ENCODE results near the gene RHBDF2. TPM values are rescaled to one million over a fixed set of nuclear protein-coding genes. Genes with fewer than 3 reads are reported as not detected.

Gene RHBDF2
- total RNA-seq, 1 experiment from 2014 or later = 33.0 TPM

GRCh38 chr17:76506408-76507345, 5.5 kb upstream of the RHBDF2 start:
- Mint-ChIP-seq H3K27me3 (ENCODE audit: low read depth) (peaks cover 21% of the 10 kb centered on the region), H3K4me1 (peaks cover 12% of the 10 kb centered on the region), H3K36me3 (no peaks in the 10 kb centered on the region), H3K4me3 (peak overlapping the region; percentile 25), H3K9me3 (no peaks in the 10 kb centered on the region), H3K27ac (no peak overlapping the region)
- ChIA-PET CTCF (interaction anchor here (0.7 to 5.7 kb wide), 15 partner anchors 10 to 175 kb away, joined by 3 to 40 read pairs (median 5); partner anchors contain the start of genes AANAT and PRCD), POLR2A (no interaction called here)
- TF ChIP-seq, protein P1, sequence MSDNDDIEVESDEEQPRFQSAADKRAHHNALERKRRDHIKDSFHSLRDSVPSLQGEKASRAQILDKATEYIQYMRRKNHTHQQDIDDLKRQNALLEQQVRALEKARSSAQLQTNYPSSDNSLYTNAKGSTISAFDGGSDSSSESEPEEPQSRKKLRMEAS (CRISPR knock-in tag; IDR thresholded peaks at IDR 0.05) = peak; percentile 84
- TF ChIP-seq OVOL2 (CRISPR knock-in tag; IDR thresholded peaks at IDR 0.05; ENCODE audit: borderline replicate concordance) = no peak
- TF ChIP-seq ETV6 (CRISPR knock-in tag; IDR thresholded peaks at IDR 0.05) = no peak
- TF ChIP-seq, protein P2, sequence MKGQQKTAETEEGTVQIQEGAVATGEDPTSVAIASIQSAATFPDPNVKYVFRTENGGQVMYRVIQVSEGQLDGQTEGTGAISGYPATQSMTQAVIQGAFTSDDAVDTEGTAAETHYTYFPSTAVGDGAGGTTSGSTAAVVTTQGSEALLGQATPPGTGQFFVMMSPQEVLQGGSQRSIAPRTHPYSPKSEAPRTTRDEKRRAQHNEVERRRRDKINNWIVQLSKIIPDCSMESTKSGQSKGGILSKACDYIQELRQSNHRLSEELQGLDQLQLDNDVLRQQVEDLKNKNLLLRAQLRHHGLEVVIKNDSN (CRISPR knock-in tag; IDR thresholded peaks at IDR 0.05) = peak; percentile 73
- TF ChIP-seq, protein P3, sequence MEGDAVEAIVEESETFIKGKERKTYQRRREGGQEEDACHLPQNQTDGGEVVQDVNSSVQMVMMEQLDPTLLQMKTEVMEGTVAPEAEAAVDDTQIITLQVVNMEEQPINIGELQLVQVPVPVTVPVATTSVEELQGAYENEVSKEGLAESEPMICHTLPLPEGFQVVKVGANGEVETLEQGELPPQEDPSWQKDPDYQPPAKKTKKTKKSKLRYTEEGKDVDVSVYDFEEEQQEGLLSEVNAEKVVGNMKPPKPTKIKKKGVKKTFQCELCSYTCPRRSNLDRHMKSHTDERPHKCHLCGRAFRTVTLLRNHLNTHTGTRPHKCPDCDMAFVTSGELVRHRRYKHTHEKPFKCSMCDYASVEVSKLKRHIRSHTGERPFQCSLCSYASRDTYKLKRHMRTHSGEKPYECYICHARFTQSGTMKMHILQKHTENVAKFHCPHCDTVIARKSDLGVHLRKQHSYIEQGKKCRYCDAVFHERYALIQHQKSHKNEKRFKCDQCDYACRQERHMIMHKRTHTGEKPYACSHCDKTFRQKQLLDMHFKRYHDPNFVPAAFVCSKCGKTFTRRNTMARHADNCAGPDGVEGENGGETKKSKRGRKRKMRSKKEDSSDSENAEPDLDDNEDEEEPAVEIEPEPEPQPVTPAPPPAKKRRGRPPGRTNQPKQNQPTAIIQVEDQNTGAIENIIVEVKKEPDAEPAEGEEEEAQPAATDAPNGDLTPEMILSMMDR (IDR thresholded peaks at IDR 0.05) = peak; percentile 92
- no peak for TF ChIP-seq MYBL2 (CRISPR knock-in tag; IDR thresholded peaks at IDR 0.05)
- TF ChIP-seq, protein P4, sequence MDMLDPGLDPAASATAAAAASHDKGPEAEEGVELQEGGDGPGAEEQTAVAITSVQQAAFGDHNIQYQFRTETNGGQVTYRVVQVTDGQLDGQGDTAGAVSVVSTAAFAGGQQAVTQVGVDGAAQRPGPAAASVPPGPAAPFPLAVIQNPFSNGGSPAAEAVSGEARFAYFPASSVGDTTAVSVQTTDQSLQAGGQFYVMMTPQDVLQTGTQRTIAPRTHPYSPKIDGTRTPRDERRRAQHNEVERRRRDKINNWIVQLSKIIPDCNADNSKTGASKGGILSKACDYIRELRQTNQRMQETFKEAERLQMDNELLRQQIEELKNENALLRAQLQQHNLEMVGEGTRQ (CRISPR knock-in tag; IDR thresholded peaks at IDR 0.05) = peak; percentile 78
- TF ChIP-seq GABPB1 (CRISPR knock-in tag; IDR thresholded peaks at IDR 0.05) = 0 out of 2 replicates have a peak, but pooled peaks have one; percentile 32
- no peak for TF ChIP-seq ZNF232 (CRISPR knock-in tag; IDR thresholded peaks at IDR 0.05)
- peak; percentile 19; the same call in 1 of the 2 replicates for TF ChIP-seq FOXP1 (CRISPR knock-in tag; IDR thresholded peaks at IDR 0.05; ENCODE audit: borderline replicate concordance)
- no peak for TF ChIP-seq KAT7 (CRISPR knock-in tag; IDR thresholded peaks at IDR 0.05; ENCODE audit: borderline replicate concordance)
- TF ChIP-seq E2F1 (CRISPR knock-in tag; IDR thresholded peaks at IDR 0.05) = no peak
- TF ChIP-seq, protein P5, sequence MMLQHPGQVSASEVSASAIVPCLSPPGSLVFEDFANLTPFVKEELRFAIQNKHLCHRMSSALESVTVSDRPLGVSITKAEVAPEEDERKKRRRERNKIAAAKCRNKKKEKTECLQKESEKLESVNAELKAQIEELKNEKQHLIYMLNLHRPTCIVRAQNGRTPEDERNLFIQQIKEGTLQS (CRISPR knock-in tag; conservative IDR thresholded peaks at IDR 0.05) = no peak
- TF ChIP-seq, protein P6, sequence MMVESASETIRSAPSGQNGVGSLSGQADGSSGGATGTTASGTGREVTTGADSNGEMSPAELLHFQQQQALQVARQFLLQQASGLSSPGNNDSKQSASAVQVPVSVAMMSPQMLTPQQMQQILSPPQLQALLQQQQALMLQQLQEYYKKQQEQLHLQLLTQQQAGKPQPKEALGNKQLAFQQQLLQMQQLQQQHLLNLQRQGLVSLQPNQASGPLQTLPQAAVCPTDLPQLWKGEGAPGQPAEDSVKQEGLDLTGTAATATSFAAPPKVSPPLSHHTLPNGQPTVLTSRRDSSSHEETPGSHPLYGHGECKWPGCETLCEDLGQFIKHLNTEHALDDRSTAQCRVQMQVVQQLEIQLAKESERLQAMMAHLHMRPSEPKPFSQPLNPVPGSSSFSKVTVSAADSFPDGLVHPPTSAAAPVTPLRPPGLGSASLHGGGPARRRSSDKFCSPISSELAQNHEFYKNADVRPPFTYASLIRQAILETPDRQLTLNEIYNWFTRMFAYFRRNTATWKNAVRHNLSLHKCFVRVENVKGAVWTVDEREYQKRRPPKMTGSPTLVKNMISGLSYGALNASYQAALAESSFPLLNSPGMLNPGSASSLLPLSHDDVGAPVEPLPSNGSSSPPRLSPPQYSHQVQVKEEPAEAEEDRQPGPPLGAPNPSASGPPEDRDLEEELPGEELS (CRISPR knock-in tag; IDR thresholded peaks at IDR 0.05) = no peak
- peak; percentile 94 for DNase-seq (ENCODE audit: low spot score)
- ATAC-seq = peak; percentile 80

DNA sequence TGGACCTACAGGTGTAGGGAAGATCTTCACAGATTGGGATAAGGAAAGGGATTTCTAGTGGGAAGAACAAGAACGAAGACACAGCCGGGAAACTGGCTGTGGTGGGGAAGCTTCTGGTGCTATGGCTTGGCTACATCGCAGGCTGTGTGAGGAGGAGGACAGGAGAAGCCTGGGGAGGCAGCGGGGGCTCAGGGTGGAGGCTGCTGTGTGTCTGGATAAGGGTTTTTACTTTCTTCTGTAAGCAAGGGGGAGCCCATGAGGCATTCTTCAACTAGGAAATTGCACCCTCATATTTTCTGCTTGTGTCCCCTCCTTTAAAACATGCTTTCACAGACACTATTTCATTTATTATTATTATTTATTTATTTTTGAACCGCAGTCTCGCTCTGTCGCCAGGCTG, 2.9 kb upstream of the RHBDF2 start:
- no peak for ATAC-seq
- H3K4me1 Mint-ChIP-seq = peaks cover 28% of the 10 kb centered on the region
- DNase-seq (ENCODE audit: low spot score) = no peak
- CTCF ChIA-PET = interaction anchor here (0.6 to 3.8 kb wide), 9 partner anchors 11 to 146 kb away, joined by 3 to 25 read pairs (median 4); partner anchors contain the start of gene AANAT
- no peak overlapping the region for H3K27ac Mint-ChIP-seq
- H3K9me3 Mint-ChIP-seq = no peaks in the 10 kb centered on the region
- peaks cover 20% of the 10 kb centered on the region for H3K27me3 Mint-ChIP-seq (ENCODE audit: low read depth)
- no peak overlapping the region for H3K4me3 Mint-ChIP-seq
- H3K36me3 Mint-ChIP-seq = no peaks in the 10 kb centered on the region
- POLR2A ChIA-PET = interaction anchor here (0.5 kb wide), 1 partner anchor 132 kb away, joined by 3 read pairs; no protein-coding TSS in a partner anchor
- TF ChIP-seq ZBTB21 (CRISPR knock-in tag; IDR thresholded peaks at IDR 0.05; ENCODE audit: borderline replicate concordance) = no peak
- no peak for TF ChIP-seq NR3C1 (CRISPR knock-in tag; conservative IDR thresholded peaks at IDR 0.05; ENCODE audit: low read depth)
- no peak for TF ChIP-seq TP53 (CRISPR knock-in tag; IDR thresholded peaks at IDR 0.05)
- TF ChIP-seq IRF1 (CRISPR knock-in tag; IDR thresholded peaks at IDR 0.05) = no peak
- TF ChIP-seq JAZF1 (CRISPR knock-in tag; IDR thresholded peaks at IDR 0.05) = no peak
- no peak for TF ChIP-seq ZNF512 (CRISPR knock-in tag; IDR thresholded peaks at IDR 0.05; ENCODE audit: borderline replicate concordance)
- TF ChIP-seq CREB1 (CRISPR knock-in tag; IDR thresholded peaks at IDR 0.05) = no peak
- TF ChIP-seq, protein P7, sequence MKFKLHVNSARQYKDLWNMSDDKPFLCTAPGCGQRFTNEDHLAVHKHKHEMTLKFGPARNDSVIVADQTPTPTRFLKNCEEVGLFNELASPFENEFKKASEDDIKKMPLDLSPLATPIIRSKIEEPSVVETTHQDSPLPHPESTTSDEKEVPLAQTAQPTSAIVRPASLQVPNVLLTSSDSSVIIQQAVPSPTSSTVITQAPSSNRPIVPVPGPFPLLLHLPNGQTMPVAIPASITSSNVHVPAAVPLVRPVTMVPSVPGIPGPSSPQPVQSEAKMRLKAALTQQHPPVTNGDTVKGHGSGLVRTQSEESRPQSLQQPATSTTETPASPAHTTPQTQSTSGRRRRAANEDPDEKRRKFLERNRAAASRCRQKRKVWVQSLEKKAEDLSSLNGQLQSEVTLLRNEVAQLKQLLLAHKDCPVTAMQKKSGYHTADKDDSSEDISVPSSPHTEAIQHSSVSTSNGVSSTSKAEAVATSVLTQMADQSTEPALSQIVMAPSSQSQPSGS (CRISPR knock-in tag; IDR thresholded peaks at IDR 0.05; ENCODE audit: borderline replicate concordance, low read depth) = no peak

Data from WTC11 (cell line).